Measurements from ENCODE around the gene ACTL8.

- no peak for TF ChIP-seq POLR2A (IDR thresholded peaks at IDR 0.05; ENCODE audit: low read depth, low read length)
- TF ChIP-seq POLR2AphosphoS5 (IDR thresholded peaks at IDR 0.05; ENCODE audit: low read depth, low read length) = no peak
Observed at GRCh38 chr1:17845583-17845982, 90.5 kb downstream of the ACTL8 start.
